NCI-H748 (cell line): ENCODE data around the gene POLR3A.

Source experiments
- DNase-seq: peaks from one replicate; lab custom pipeline; 2025; ENCODE audit not compliant: unreplicated experiment; lab: John Stamatoyannopoulos, UW

The POLR3A gene

GRCh38 chr10:77959887-77960455 lies 69.3 kb downstream of the POLR3A start:
- no peak for DNase-seq

GRCh38 chr10:77959384-77959783 lies 69.9 kb downstream of the POLR3A start:
- no peak for DNase-seq

GRCh38 chr10:77955136-77955535 lies 74.2 kb downstream of the POLR3A start:
- DNase-seq: no peak

- DNase-seq: no peak
Observed at GRCh38 chr10:77949167-77949566, 80.1 kb downstream of the POLR3A start.

DNA sequence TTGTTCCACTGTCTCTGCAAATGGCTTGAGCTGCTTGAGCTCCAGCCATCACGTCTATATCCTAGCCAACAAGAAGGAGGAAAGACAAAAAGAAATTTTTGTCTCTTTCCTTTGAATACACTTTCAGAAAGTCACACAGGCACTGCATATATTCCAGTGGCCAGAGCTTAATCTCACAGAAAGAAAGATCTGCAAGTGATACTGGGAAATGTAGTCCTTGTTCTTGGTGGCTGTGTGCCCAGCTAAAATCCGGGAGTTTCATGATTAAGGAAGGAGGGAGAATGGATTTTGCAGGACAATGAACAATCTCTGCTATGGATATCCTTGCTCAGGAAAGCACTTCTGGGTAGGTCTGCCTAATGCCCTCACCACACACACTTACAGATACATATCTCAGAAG lies 83.2 kb downstream of the POLR3A start:
- no peak for DNase-seq

- no peak for DNase-seq
Observed at GRCh38 chr10:77944519-77944918, 84.8 kb downstream of the POLR3A start.

- DNase-seq: no peak
Observed at GRCh38 chr10:77943121-77943901, 86.0 kb downstream of the POLR3A start.

GRCh38 chr10:77941790-77942189 lies 87.5 kb downstream of the POLR3A start:
- no peak for DNase-seq

GRCh38 chr10:77940627-77941026 lies 88.7 kb downstream of the POLR3A start:
- DNase-seq: no peak

- no peak for DNase-seq
Observed at GRCh38 chr10:77940225-77940624, 89.1 kb downstream of the POLR3A start.

DNA sequence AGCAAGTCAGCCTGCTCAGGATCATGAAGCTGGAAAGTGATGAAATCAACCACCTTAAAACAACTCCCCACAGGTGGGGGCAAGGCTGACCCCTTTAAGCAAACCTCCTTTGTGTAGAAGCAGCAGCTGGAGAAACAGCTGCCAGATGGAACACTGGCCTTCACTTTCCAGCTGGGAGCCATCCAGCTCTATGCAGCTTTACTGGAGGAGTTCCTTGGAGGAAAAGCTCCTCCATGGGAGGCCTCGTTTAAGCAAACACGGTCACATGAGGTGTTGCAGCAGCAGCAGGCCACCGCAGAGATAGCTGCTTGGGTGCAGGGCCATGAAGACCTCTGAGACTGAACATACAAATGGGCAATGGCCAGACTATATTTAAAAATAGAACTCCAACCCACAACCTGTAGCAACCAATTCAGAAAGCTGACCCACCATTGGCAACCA lies 89.7 kb downstream of the POLR3A start:
- no peak for DNase-seq

GRCh38 chr10:77936697-77937567 lies 92.4 kb downstream of the POLR3A start:
- no peak for DNase-seq

DNA sequence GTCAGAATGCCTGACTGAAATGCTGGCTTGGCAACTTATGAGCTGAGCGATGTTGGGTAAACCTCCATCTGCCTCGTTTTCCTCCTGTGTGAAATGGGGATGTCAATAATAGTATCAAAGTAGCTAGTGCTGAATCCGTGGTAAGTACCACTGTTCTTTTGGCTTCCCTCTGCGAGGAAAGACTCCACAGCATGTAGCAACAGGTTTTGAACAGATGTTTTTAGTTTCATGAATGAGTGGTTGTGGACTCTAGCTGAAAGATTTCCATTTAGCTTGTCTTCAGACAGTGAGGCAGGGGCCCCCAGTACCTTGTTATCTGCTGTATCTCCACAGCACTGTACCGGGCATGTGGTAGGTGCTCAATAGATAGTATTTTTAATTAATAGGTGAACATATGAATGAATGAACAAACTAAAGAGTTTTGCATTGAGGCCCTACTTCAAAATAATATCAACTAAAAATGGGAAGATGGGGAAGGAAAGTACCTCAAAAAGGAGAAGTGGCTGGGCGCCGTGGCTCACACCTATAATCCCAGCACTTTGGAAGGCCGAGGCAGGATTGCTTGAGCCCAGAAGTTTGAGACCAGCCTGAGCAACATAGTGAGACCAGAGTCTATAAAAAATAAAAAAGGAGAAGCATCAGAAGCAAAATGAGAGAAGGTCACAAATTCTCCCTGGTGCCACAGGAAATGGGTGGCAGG lies 97.1 kb downstream of the POLR3A start:
- DNase-seq: no peak

GRCh38 chr10:77927402-77928246 lies 101.7 kb downstream of the POLR3A start:
- peak; percentile 32 for DNase-seq

GRCh38 chr10:77926566-77927401 lies 102.5 kb downstream of the POLR3A start, which contains the start of gene DLG5:
TSS of gene DLG5 (minus strand) at chr10:77926755. CDS start at chr10:77926520, 235 bp downstream.
- DNase-seq: peak; percentile 46

DNA sequence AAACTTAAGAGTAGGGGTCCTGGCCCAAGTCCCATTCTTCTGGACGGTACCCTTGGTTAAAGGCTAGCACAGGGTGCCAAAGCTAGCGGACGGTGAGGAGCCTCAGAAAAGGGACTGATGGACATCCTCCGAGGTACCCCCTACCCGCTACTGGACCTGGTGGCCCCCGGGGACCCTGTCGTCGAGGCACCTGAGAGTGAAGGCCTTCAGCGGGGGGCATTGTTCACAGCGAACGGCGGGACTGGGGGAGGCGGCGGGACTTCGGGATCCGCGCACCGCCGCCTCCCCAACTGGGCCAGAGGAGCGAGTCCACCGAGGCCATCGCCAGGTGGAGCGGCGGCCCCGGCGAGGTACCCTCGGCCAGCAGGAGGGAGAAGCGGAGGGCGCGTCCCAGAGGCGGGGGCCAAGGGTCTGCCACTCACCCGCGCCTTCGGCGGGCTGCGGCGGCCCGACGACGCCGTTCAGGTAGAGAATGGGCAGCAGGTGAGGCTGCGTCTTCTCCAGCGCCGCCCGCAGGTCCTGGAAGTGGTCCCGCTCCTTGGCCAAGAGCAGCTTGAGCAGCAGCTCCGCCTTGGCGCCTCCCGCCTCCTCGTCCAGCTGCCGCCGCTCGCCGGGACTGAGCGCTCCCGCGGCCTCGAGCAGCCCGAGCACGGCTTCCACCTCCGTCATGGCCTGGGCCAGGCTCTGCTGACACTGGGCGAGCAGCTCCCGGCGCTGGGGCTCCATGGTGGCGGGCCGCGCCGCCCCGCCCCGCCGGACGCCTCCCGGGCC lies 103.3 kb downstream of the POLR3A start:
- peak; percentile 46 for DNase-seq

GRCh38 chr10:77925410-77925794 lies 103.9 kb downstream of the POLR3A start:
- peak; percentile 23 for DNase-seq

DNA sequence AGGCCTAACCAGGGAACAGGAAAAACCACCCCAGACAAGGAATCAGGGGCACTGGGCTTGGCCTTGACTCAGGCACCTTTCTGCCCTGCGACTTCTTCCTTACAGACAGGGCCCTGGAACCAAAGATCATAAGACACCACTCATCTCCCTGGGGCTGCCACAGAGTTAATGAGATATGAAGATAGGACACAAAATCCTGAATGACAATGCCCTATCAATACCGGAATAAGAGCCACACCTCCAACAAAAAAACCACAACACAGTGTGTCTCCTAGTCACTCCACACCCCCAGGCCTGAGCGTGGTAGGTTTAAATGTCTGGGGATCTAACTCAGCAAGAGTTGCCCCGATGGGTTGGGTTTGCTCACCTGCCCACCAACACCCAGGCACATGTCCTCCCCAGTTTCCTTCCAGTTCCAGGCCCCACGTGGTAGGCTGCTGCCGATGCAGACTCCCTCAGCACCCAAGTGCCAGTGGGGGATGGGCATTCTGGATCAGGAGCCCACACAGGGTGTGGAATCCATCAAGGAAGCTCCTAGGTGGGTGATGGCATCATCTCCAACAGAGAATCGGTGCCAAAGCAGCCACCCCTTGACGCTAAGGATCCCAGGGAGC lies 106.6 kb downstream of the POLR3A start:
- no peak for DNase-seq
